Measurements from ENCODE around the gene GNAS. TPM values are rescaled to one million over a fixed set of nuclear protein-coding genes. Genes with fewer than 3 reads are reported as not detected.

GNAS gene
- total RNA-seq, 1 donor = 461 TPM

- no peaks in the 10 kb centered on the region for H3K9me3 ChIP-seq (ENCODE audit: low read depth, low read length)
- H3K27me3 ChIP-seq (ENCODE audit: insufficient read depth, low read length) = no peaks in the 10 kb centered on the region
Observed at GRCh38 chr20:58877050-58877975, 24.8 kb downstream of the GNAS start.

GRCh38 chr20:58877976-58878360 is 25.5 kb downstream of the GNAS start:
- no peaks in the 10 kb centered on the region for H3K27me3 ChIP-seq (ENCODE audit: insufficient read depth, low read length)
- peaks cover 9% of the 10 kb centered on the region for H3K4me1 ChIP-seq (ENCODE audit: insufficient read depth, low read length)
- H3K9me3 ChIP-seq (ENCODE audit: low read depth, low read length) = no peaks in the 10 kb centered on the region
- no peak overlapping the region for H3K4me3 ChIP-seq (ENCODE audit: low read length)

More at GRCh38 chr20:58877050-58877975, 24.8 kb downstream of the GNAS start:
- peaks cover 9% of the 10 kb centered on the region for H3K4me1 ChIP-seq (ENCODE audit: insufficient read depth, low read length)
- no peak overlapping the region for H3K4me3 ChIP-seq (ENCODE audit: low read length)

GRCh38 chr20:58878399-58878798 is 25.9 kb downstream of the GNAS start:
- H3K4me3 ChIP-seq (ENCODE audit: low read length) = no peak overlapping the region
- H3K4me1 ChIP-seq (ENCODE audit: insufficient read depth, low read length) = peaks cover 9% of the 10 kb centered on the region
- no peaks in the 10 kb centered on the region for H3K9me3 ChIP-seq (ENCODE audit: low read depth, low read length)
- H3K27me3 ChIP-seq (ENCODE audit: insufficient read depth, low read length) = no peaks in the 10 kb centered on the region

- Histone ChIP-seq H3K27me3 (ENCODE audit: insufficient read depth, low read length) (no peaks in the 10 kb centered on the region), H3K4me1 (ENCODE audit: insufficient read depth, low read length) (peaks cover 9% of the 10 kb centered on the region)
Observed at GRCh38 chr20:58880441-58880840, 27.9 kb downstream of the GNAS start.

GRCh38 chr20:58880994-58881752 is 28.7 kb downstream of the GNAS start:
- H3K4me3 ChIP-seq (ENCODE audit: low read length) = no peak overlapping the region
- H3K27me3 ChIP-seq (ENCODE audit: insufficient read depth, low read length) = no peaks in the 10 kb centered on the region
- H3K9me3 ChIP-seq (ENCODE audit: low read depth, low read length) = no peaks in the 10 kb centered on the region
- H3K4me1 ChIP-seq (ENCODE audit: insufficient read depth, low read length) = peaks cover 9% of the 10 kb centered on the region

More at GRCh38 chr20:58880441-58880840, 27.9 kb downstream of the GNAS start:
- Histone ChIP-seq H3K4me3 (ENCODE audit: low read length) (no peak overlapping the region), H3K9me3 (ENCODE audit: low read depth, low read length) (no peaks in the 10 kb centered on the region)

GRCh38 chr20:58882704-58883089 is 30.2 kb downstream of the GNAS start:
- Histone ChIP-seq H3K4me3 (ENCODE audit: low read length) (no peak overlapping the region), H3K4me1 (ENCODE audit: insufficient read depth, low read length) (peaks cover 6% of the 10 kb centered on the region), H3K27me3 (ENCODE audit: insufficient read depth, low read length) (no peaks in the 10 kb centered on the region), H3K9me3 (ENCODE audit: low read depth, low read length) (no peaks in the 10 kb centered on the region)

GRCh38 chr20:58883241-58883691 is 30.8 kb downstream of the GNAS start:
- Histone ChIP-seq H3K4me1 (ENCODE audit: insufficient read depth, low read length) (peaks cover 6% of the 10 kb centered on the region), H3K9me3 (ENCODE audit: low read depth, low read length) (no peaks in the 10 kb centered on the region), H3K4me3 (ENCODE audit: low read length) (no peak overlapping the region), H3K27me3 (ENCODE audit: insufficient read depth, low read length) (no peaks in the 10 kb centered on the region)

GRCh38 chr20:58884966-58885365 is 32.5 kb downstream of the GNAS start:
- Histone ChIP-seq H3K4me3 (ENCODE audit: low read length) (no peak overlapping the region), H3K9me3 (ENCODE audit: low read depth, low read length) (no peaks in the 10 kb centered on the region), H3K4me1 (ENCODE audit: insufficient read depth, low read length) (peaks cover 6% of the 10 kb centered on the region), H3K27me3 (ENCODE audit: insufficient read depth, low read length) (no peaks in the 10 kb centered on the region)

GRCh38 chr20:58886546-58886945 is 34.0 kb downstream of the GNAS start:
- no peaks in the 10 kb centered on the region for H3K9me3 ChIP-seq (ENCODE audit: low read depth, low read length)
- H3K27me3 ChIP-seq (ENCODE audit: insufficient read depth, low read length) = no peaks in the 10 kb centered on the region
- peaks cover 10% of the 10 kb centered on the region for H3K4me1 ChIP-seq (ENCODE audit: insufficient read depth, low read length)
- H3K4me3 ChIP-seq (ENCODE audit: low read length) = no peak overlapping the region

GRCh38 chr20:58888103-58888502 is 35.6 kb downstream of the GNAS start:
- Histone ChIP-seq H3K4me3 (ENCODE audit: low read length) (peak overlapping the region; percentile 60), H3K9me3 (ENCODE audit: low read depth, low read length) (no peaks in the 10 kb centered on the region), H3K27me3 (ENCODE audit: insufficient read depth, low read length) (no peaks in the 10 kb centered on the region), H3K4me1 (ENCODE audit: insufficient read depth, low read length) (peaks cover 14% of the 10 kb centered on the region)

GRCh38 chr20:58888521-58889333 is 36.2 kb downstream of the GNAS start:
- no peaks in the 10 kb centered on the region for H3K27me3 ChIP-seq (ENCODE audit: insufficient read depth, low read length)
- peaks cover 16% of the 10 kb centered on the region for H3K4me1 ChIP-seq (ENCODE audit: insufficient read depth, low read length)
- H3K9me3 ChIP-seq (ENCODE audit: low read depth, low read length) = no peaks in the 10 kb centered on the region
- H3K4me3 ChIP-seq (ENCODE audit: low read length) = peak overlapping the region; percentile 60

GRCh38 chr20:58889334-58889760 is 36.8 kb downstream of the GNAS start:
- Histone ChIP-seq H3K9me3 (ENCODE audit: low read depth, low read length) (no peaks in the 10 kb centered on the region), H3K27me3 (ENCODE audit: insufficient read depth, low read length) (no peaks in the 10 kb centered on the region), H3K4me1 (ENCODE audit: insufficient read depth, low read length) (peaks cover 22% of the 10 kb centered on the region), H3K4me3 (ENCODE audit: low read length) (peak overlapping the region; percentile 60)

- Histone ChIP-seq H3K9me3 (ENCODE audit: low read depth, low read length) (no peaks in the 10 kb centered on the region), H3K4me3 (ENCODE audit: low read length) (peak overlapping the region; percentile 60), H3K4me1 (ENCODE audit: insufficient read depth, low read length) (peaks cover 28% of the 10 kb centered on the region), H3K27me3 (ENCODE audit: insufficient read depth, low read length) (no peaks in the 10 kb centered on the region)
Observed at GRCh38 chr20:58889798-58890517, 37.4 kb downstream of the GNAS start.

GRCh38 chr20:58890518-58891085 is 38.1 kb downstream of the GNAS start:
- H3K4me3 ChIP-seq (ENCODE audit: low read length) = peak overlapping the region; percentile 60
- H3K27me3 ChIP-seq (ENCODE audit: insufficient read depth, low read length) = no peaks in the 10 kb centered on the region

More at GRCh38 chr20:58890518-58891085, 38.1 kb downstream of the GNAS start:
- H3K4me1 ChIP-seq (ENCODE audit: insufficient read depth, low read length) = peaks cover 35% of the 10 kb centered on the region
- H3K9me3 ChIP-seq (ENCODE audit: low read depth, low read length) = no peaks in the 10 kb centered on the region

Measured in mononuclear cell (primary cell).